Calu3 (cell line): ENCODE measurements around the gene MBD2. TPM values are rescaled to one million over a fixed set of nuclear protein-coding genes. Genes with fewer than 3 reads are reported as not detected.

Source experiments
- BruUV-seq: library from RNA; stranded (reverse); fragments of 400-500 nt; replicated peaks from 2 replicates; lab custom pipeline; 2021; lab: Mats Ljungman, UMichigan
- CTCF ChIA-PET: fragments of 300-600 bp; sonication (Branson Sonifier 250); formaldehyde crosslinking; loops from one replicate; lab custom pipeline; 2022; ENCODE audit warnings: antibody characterized with exemption; lab: Charles Lee
- DNase-seq: peaks from one replicate; pipeline ENCODE4 v3.0.0; 2022
- H3K27ac Mint-ChIP-seq: one replicate; pipeline ENCODE4 v1.8.0; 2022; ENCODE audit warnings: mixed read lengths; ENCODE audit not compliant: unreplicated experiment
- H3K27me3 Mint-ChIP-seq: one replicate; pipeline ENCODE4 v1.8.0; 2022; ENCODE audit warnings: mixed read lengths; ENCODE audit not compliant: unreplicated experiment
- H3K36me3 Mint-ChIP-seq: one replicate; pipeline ENCODE4 v1.8.0; 2022; ENCODE audit warnings: mild to moderate bottlenecking, moderate library complexity, mixed read lengths; ENCODE audit not compliant: insufficient read depth, unreplicated experiment
- H3K4me1 Mint-ChIP-seq: one replicate; pipeline ENCODE4 v1.8.0; 2022; ENCODE audit warnings: mild to moderate bottlenecking, low read depth, mixed read lengths; ENCODE audit not compliant: unreplicated experiment
- H3K4me3 Mint-ChIP-seq: one replicate; pipeline ENCODE4 v1.8.0; 2022; ENCODE audit warnings: mild to moderate bottlenecking, low read depth, moderate library complexity, mixed read lengths; ENCODE audit not compliant: unreplicated experiment
- H3K9me3 Mint-ChIP-seq: one replicate; pipeline ENCODE4 v1.8.0; 2022; ENCODE audit warnings: low read depth, mixed read lengths; ENCODE audit not compliant: unreplicated experiment
- intact Hi-C: fragments of 100-400 bp; cut with micrococcal nuclease; formaldehyde crosslinking; loops from one replicate; pipeline ENCODE4 v1.10.0; 2022; ENCODE audit not compliant: unreplicated experiment
- total RNA-seq: library from RNA; stranded (reverse); gene quantifications from 2 replicates; pipeline ENCODE4 v1.2.3, GENCODE V29; 2022
- TF ChIP-seq, protein P1 (sequence below): fragments of 200-600 bp; IDR thresholded peaks from one replicate; pipeline ENCODE4 v1.8.0; 2022; ENCODE audit warnings: antibody characterized with exemption; ENCODE audit not compliant: unreplicated experiment

MBD2 gene
- total RNA-seq, 1 experiment from 2014 or later, result 106 TPM

DNA sequence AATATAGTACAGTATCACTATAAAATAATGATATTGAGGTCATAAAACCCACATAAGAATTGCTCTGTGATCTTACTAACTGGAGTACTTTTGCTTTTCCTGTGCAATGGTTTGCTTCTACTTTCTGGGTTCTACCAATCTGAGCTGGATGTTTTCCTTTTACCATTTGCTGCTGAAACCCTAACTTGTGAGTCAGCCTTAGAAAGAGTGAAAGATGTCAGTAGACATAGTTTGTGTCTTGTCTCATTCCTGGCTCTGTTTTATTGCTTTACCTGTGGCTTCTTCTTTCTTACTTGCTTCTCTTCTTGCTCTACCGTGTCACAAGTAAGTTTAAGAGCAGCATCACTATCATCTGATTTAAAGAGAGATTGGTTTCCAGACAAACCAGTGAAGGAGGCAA lies 61.0 kb downstream of the MBD2 start:
- Mint-ChIP-seq H3K36me3 (peaks cover 23% of the 10 kb centered on the region), H3K4me3 (no peak overlapping the region), H3K9me3 (no peaks in the 10 kb centered on the region), H3K27me3 (no peaks in the 10 kb centered on the region), H3K4me1 (peaks cover 14% of the 10 kb centered on the region), H3K27ac (no peak overlapping the region)
- intact Hi-C loops, result no loop called here
- CTCF ChIA-PET, result no interaction called here
- BruUV-seq, result no TSS peak
- no peak for DNase-seq
- TF ChIP-seq, protein P1, sequence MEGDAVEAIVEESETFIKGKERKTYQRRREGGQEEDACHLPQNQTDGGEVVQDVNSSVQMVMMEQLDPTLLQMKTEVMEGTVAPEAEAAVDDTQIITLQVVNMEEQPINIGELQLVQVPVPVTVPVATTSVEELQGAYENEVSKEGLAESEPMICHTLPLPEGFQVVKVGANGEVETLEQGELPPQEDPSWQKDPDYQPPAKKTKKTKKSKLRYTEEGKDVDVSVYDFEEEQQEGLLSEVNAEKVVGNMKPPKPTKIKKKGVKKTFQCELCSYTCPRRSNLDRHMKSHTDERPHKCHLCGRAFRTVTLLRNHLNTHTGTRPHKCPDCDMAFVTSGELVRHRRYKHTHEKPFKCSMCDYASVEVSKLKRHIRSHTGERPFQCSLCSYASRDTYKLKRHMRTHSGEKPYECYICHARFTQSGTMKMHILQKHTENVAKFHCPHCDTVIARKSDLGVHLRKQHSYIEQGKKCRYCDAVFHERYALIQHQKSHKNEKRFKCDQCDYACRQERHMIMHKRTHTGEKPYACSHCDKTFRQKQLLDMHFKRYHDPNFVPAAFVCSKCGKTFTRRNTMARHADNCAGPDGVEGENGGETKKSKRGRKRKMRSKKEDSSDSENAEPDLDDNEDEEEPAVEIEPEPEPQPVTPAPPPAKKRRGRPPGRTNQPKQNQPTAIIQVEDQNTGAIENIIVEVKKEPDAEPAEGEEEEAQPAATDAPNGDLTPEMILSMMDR, result no peak

DNA sequence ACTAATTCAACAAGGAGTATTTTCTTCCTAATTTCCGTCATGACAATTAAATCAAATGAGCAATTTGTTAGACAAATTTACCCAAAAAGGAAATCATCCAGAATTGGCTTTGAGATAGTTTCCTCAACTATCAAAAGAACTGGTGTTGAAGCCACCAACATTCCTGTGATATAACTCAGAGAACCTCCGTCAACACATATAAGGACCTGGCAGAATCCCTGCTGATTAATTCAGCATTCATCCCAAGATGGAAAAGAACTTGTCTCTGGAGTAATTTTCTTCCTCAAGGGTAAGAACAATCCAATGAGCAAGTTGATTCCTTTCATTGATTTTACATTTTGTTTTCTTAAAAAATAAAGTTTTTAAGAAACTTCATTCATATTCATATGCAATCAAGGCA lies 62.0 kb downstream of the MBD2 start:
- TF ChIP-seq, protein P1, result no peak
- Mint-ChIP-seq H3K36me3 (peaks cover 23% of the 10 kb centered on the region), H3K4me1 (peaks cover 22% of the 10 kb centered on the region), H3K4me3 (no peak overlapping the region), H3K27me3 (no peaks in the 10 kb centered on the region), H3K27ac (no peak overlapping the region), H3K9me3 (no peaks in the 10 kb centered on the region)
- intact Hi-C loops, result no loop called here
- DNase-seq, result no peak
- no TSS peak for BruUV-seq
- CTCF ChIA-PET, result no interaction called here

DNA sequence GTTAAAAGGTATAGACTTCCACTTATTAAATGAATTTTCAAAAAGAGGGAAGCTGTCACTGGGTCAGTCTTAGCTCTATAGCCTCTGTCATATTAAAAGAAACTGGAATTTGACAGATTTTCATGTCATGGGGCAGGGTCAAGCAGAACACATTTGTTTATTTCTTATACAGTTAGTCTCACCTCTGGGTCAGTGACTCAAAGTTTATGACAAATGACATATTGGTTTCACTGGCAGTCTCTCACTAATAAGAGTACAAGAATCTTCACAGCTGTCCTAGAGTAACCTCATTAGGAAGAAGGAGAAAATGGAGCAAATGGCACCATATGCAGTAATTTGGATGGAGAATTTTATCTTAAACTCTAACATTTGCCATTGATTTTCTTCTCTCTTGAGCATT lies 63.2 kb downstream of the MBD2 start:
- H3K27ac Mint-ChIP-seq, result no peak overlapping the region
- H3K27me3 Mint-ChIP-seq, result no peaks in the 10 kb centered on the region
- TF ChIP-seq, protein P1, result no peak
- H3K9me3 Mint-ChIP-seq, result no peaks in the 10 kb centered on the region
- intact Hi-C loops, result no loop called here
- no peak for DNase-seq
- peaks cover 23% of the 10 kb centered on the region for H3K36me3 Mint-ChIP-seq
- no TSS peak for BruUV-seq
- no peak overlapping the region for H3K4me3 Mint-ChIP-seq
- H3K4me1 Mint-ChIP-seq, result peaks cover 22% of the 10 kb centered on the region
- CTCF ChIA-PET, result no interaction called here

DNA sequence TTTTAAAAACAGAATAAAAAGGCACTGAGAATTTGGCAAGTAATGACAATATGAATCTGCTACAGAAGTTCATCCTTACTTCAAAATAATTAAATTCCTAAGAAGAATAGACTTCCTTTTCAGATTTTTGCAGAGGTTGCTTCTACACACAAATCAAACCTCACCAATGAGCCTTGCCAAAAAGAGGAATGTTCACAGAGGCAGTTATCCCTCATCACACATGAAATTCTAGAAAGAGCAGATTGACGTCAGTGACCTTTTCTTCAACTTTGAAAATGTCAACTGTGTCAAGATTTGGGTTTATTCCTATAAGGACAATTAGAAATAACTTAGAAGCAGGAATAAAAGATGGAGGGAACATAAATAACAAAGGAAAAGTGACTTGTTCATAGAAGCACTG lies 64.6 kb downstream of the MBD2 start:
- H3K4me1 Mint-ChIP-seq, result peaks cover 22% of the 10 kb centered on the region

More for the DNA sequence above, 64.6 kb downstream of the MBD2 start:
- Mint-ChIP-seq H3K4me3 (no peak overlapping the region), H3K36me3 (peaks cover 33% of the 10 kb centered on the region), H3K27me3 (no peaks in the 10 kb centered on the region), H3K27ac (no peak overlapping the region), H3K9me3 (no peaks in the 10 kb centered on the region)
- intact Hi-C loops, result no loop called here
- DNase-seq, result no peak
- TF ChIP-seq, protein P1, result no peak
- no TSS peak for BruUV-seq
- CTCF ChIA-PET, result interaction anchor here (0.6 kb wide), 1 partner anchor 349 kb away, joined by 3 read pairs; no protein-coding TSS in a partner anchor
